BLaER1 (cell line): ENCODE results near the gene HEATR1.
A peak's percentile ranks its signal among the peaks of the same experiment; 100 is the strongest.
"Not testable (repeated sequence)": the region's sequence is repeated elsewhere in the genome, so short reads cannot be mapped to it uniquely, and the experiment has no call there.

Source experiments
- H3K27ac ChIP-seq: shearing (Covaris generic); formaldehyde crosslinking; 2 replicates; pipeline ENCODE4 v1.8.1; 2022
- H3K27me3 ChIP-seq: shearing (Covaris generic); formaldehyde crosslinking; 2 replicates; pipeline ENCODE4 v1.8.1; 2022
- H3K36me3 ChIP-seq: shearing (Covaris generic); formaldehyde crosslinking; 2 replicates; pipeline ENCODE4 v1.8.1; 2022
- H3K4me1 ChIP-seq: shearing (Covaris generic); formaldehyde crosslinking; 2 replicates; pipeline ENCODE4 v1.8.1; 2022
- H3K4me2 ChIP-seq: shearing (Covaris generic); formaldehyde crosslinking; 2 replicates; pipeline ENCODE4 v1.8.1; 2022
- H3K4me3 ChIP-seq: shearing (Covaris generic); formaldehyde crosslinking; 2 replicates; pipeline ENCODE4 v1.8.1; 2022
- H3K9ac ChIP-seq: shearing (Covaris generic); formaldehyde crosslinking; 2 replicates; pipeline ENCODE4 v1.8.1; 2022
- H3K9me3 ChIP-seq: shearing (Covaris generic); formaldehyde crosslinking; 2 replicates; pipeline ENCODE4 v1.8.1; 2022
- H4K20me1 ChIP-seq: shearing (Covaris generic); formaldehyde crosslinking; 2 replicates; pipeline ENCODE4 v1.8.1; 2022
- Cebpa-rat ChIP-seq: shearing (Covaris generic); IDR thresholded peaks from 2 replicates; pipeline ENCODE4 v1.8.1; 2022

Gene HEATR1

GRCh38 chr1:236602171-236602570 lies 2.1 kb downstream of the HEATR1 start:
- Histone ChIP-seq H3K36me3 (peaks cover 57% of the 10 kb centered on the region), H3K4me2 (peak overlapping the region; percentile 84; the same call in 1 of the 2 replicates)

GRCh38 chr1:236590553-236591150 lies 13.7 kb downstream of the HEATR1 start:
- H3K4me3 ChIP-seq = no peak overlapping the region
- no peaks in the 10 kb centered on the region for H3K9me3 ChIP-seq
- H4K20me1 ChIP-seq = peaks cover 16% of the 10 kb centered on the region; the same call in 1 of the 2 replicates
- no peaks in the 10 kb centered on the region for H3K27me3 ChIP-seq
- H3K36me3 ChIP-seq = peaks cover 90% of the 10 kb centered on the region
- H3K4me1 ChIP-seq = no peaks in the 10 kb centered on the region
- no peak overlapping the region for H3K27ac ChIP-seq
- H3K9ac ChIP-seq = no peak overlapping the region
- no peak overlapping the region for H3K4me2 ChIP-seq
- no peak for TF ChIP-seq Cebpa-rat

More at GRCh38 chr1:236602171-236602570, 2.1 kb downstream of the HEATR1 start:
- no peak overlapping the region for H3K4me3 ChIP-seq
- H3K4me1 ChIP-seq = peaks cover 20% of the 10 kb centered on the region
- TF ChIP-seq Cebpa-rat = no peak
- no peaks in the 10 kb centered on the region for H3K9me3 ChIP-seq
- H3K9ac ChIP-seq = no peak overlapping the region
- peaks cover 28% of the 10 kb centered on the region for H4K20me1 ChIP-seq
- no peak overlapping the region for H3K27ac ChIP-seq
- H3K27me3 ChIP-seq = no peaks in the 10 kb centered on the region

- Histone ChIP-seq H3K27me3 (no peaks in the 10 kb centered on the region), H3K36me3 (peaks cover 90% of the 10 kb centered on the region), H3K27ac (no peak overlapping the region), H3K4me1 (no peaks in the 10 kb centered on the region), H3K9me3 (no peaks in the 10 kb centered on the region), H3K4me3 (no peak overlapping the region), H3K9ac (no peak overlapping the region), H3K4me2 (no peak overlapping the region), H4K20me1 (peaks cover 16% of the 10 kb centered on the region; the same call in 1 of the 2 replicates)
- TF ChIP-seq Cebpa-rat = no peak
These were observed 14.8 kb downstream of the HEATR1 start for GRCh38 chr1:236589531-236589930.

GRCh38 chr1:236581528-236581927 lies 22.8 kb downstream of the HEATR1 start:
- TF ChIP-seq Cebpa-rat = no peak
- H3K36me3 ChIP-seq = peaks cover 93% of the 10 kb centered on the region

GRCh38 chr1:236580404-236580803 lies 23.9 kb downstream of the HEATR1 start:
- H3K9ac ChIP-seq, H3K9me3 ChIP-seq, H3K4me1 ChIP-seq, H3K27ac ChIP-seq, H3K27me3 ChIP-seq, H3K4me3 ChIP-seq, H3K4me2 ChIP-seq, H4K20me1 ChIP-seq: not testable (repeated sequence)
- peaks cover 94% of the 10 kb centered on the region for H3K36me3 ChIP-seq

More at GRCh38 chr1:236581528-236581927, 22.8 kb downstream of the HEATR1 start:
- Histone ChIP-seq H3K9me3 (no peaks in the 10 kb centered on the region), H4K20me1 (no peaks in the 10 kb centered on the region), H3K27ac (no peak overlapping the region), H3K9ac (no peak overlapping the region), H3K4me1 (no peaks in the 10 kb centered on the region), H3K27me3 (no peaks in the 10 kb centered on the region), H3K4me3 (no peak overlapping the region), H3K4me2 (no peak overlapping the region)

GRCh38 chr1:236578661-236579060 lies 25.7 kb downstream of the HEATR1 start:
- no peak overlapping the region for H3K4me2 ChIP-seq
- no peak for TF ChIP-seq Cebpa-rat
- H3K9me3 ChIP-seq = no peaks in the 10 kb centered on the region
- H3K27me3 ChIP-seq = no peaks in the 10 kb centered on the region
- no peaks in the 10 kb centered on the region for H4K20me1 ChIP-seq
- no peak overlapping the region for H3K27ac ChIP-seq
- no peak overlapping the region for H3K9ac ChIP-seq
- peaks cover 95% of the 10 kb centered on the region for H3K36me3 ChIP-seq
- H3K4me1 ChIP-seq = no peaks in the 10 kb centered on the region
- H3K4me3 ChIP-seq = no peak overlapping the region

- not testable (repeated sequence) for H3K4me3 ChIP-seq, H4K20me1 ChIP-seq
- peaks cover 91% of the 10 kb centered on the region for H3K36me3 ChIP-seq
These were observed 27.3 kb downstream of the HEATR1 start for GRCh38 chr1:236577041-236577440.

GRCh38 chr1:236576004-236576403 lies 28.3 kb downstream of the HEATR1 start:
- Histone ChIP-seq H3K9me3 (no peaks in the 10 kb centered on the region), H3K4me1 (no peaks in the 10 kb centered on the region), H3K4me3 (no peak overlapping the region), H4K20me1 (no peaks in the 10 kb centered on the region), H3K9ac (no peak overlapping the region), H3K36me3 (peaks cover 91% of the 10 kb centered on the region), H3K27ac (no peak overlapping the region), H3K27me3 (no peaks in the 10 kb centered on the region), H3K4me2 (no peak overlapping the region)
- no peak for TF ChIP-seq Cebpa-rat

More at GRCh38 chr1:236577041-236577440, 27.3 kb downstream of the HEATR1 start:
- not testable (repeated sequence) for H3K9me3 ChIP-seq, H3K27ac ChIP-seq, H3K4me2 ChIP-seq, H3K4me1 ChIP-seq, H3K9ac ChIP-seq, H3K27me3 ChIP-seq
- TF ChIP-seq Cebpa-rat = peak; percentile 86

GRCh38 chr1:236575523-236575922 lies 28.8 kb downstream of the HEATR1 start:
- H3K27ac ChIP-seq = no peak overlapping the region
- H3K4me2 ChIP-seq = no peak overlapping the region
- H3K4me3 ChIP-seq = no peak overlapping the region
- no peak overlapping the region for H3K9ac ChIP-seq
- no peaks in the 10 kb centered on the region for H3K4me1 ChIP-seq
- H4K20me1 ChIP-seq = no peaks in the 10 kb centered on the region
- no peak for TF ChIP-seq Cebpa-rat
- no peaks in the 10 kb centered on the region for H3K27me3 ChIP-seq
- peaks cover 91% of the 10 kb centered on the region for H3K36me3 ChIP-seq
- H3K9me3 ChIP-seq = no peaks in the 10 kb centered on the region

GRCh38 chr1:236568285-236568894 lies 35.9 kb downstream of the HEATR1 start:
- H3K36me3 ChIP-seq = peaks cover 98% of the 10 kb centered on the region
- TF ChIP-seq Cebpa-rat = no peak
- no peak overlapping the region for H3K4me3 ChIP-seq
- no peak overlapping the region for H3K27ac ChIP-seq
- no peaks in the 10 kb centered on the region for H3K4me1 ChIP-seq
- H3K9ac ChIP-seq = no peak overlapping the region
- H3K9me3 ChIP-seq = no peaks in the 10 kb centered on the region
- H3K27me3 ChIP-seq = no peaks in the 10 kb centered on the region
- no peaks in the 10 kb centered on the region for H4K20me1 ChIP-seq
- H3K4me2 ChIP-seq = no peak overlapping the region
